WI38 (cell line): ENCODE measurements around the gene CXCL1.

Experiments
- H3K4me3 ChIP-seq: 2 replicates; pipeline ENCODE4 v1.5.1; 2011; ENCODE audit warnings: low read depth, mild to moderate bottlenecking, control low read depth, low read length
- CTCF ChIP-seq: IDR thresholded peaks from 2 replicates; pipeline ENCODE4 v1.5.1; 2012; ENCODE audit warnings: low read depth, mild to moderate bottlenecking, control low read depth, low read length

Gene CXCL1

GRCh38 chr4:73869130-73870055 lies at the start of gene CXCL1:
Gene CXCL1, plus strand, starts transcription at chr4:73869393. Its CDS starts 78 bp downstream, at chr4:73869471.
- TF ChIP-seq CTCF: no peak
- H3K4me3 ChIP-seq: peak within 1 kb of the TSS; percentile 47

- TF ChIP-seq CTCF: no peak
- no peak overlapping the region for H3K4me3 ChIP-seq
These were observed 47.9 kb upstream of the CXCL1 start for GRCh38 chr4:73821325-73821724.

- H3K4me3 ChIP-seq: no peak overlapping the region
- TF ChIP-seq CTCF: no peak
These were observed 46.8 kb upstream of the CXCL1 start for GRCh38 chr4:73822389-73822788.

DNA sequence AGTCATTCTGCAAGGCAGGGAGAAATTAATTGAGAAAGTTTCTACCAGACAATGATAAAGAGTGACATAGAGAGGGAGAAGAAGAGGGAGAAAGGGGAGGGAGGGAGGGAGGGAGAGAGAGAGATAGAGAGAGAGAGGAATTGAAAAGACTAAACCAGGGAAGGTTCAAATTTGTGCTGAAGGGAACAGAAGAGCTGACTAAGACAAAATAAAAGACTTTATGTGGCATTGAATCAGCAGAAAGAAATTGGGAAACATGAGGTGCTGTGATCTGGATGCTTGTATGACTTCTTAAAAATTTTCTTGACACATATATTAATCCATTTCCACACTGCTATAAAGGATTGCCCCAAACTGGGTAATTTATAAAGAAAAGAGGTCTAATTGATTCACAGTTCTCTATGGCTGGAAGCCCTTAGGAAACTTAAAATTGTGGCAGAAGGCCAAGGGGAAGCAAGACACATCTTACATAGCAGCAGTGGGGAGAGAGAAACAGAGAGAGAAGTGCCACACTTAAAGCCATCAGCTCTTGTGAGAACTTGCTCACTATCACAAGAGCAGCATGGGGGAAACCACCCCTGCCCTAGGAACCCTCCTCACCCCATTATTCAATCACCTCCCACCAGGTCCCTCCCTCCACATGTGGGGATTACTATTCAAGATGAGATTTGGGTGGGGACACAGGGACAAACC lies 46.2 kb upstream of the CXCL1 start:
- TF ChIP-seq CTCF: no peak

GRCh38 chr4:73823760-73824159 lies 45.4 kb upstream of the CXCL1 start:
- H3K4me3 ChIP-seq: no peak overlapping the region
- no peak for TF ChIP-seq CTCF

More for the DNA sequence above, 46.2 kb upstream of the CXCL1 start:
- no peak overlapping the region for H3K4me3 ChIP-seq

- no peak overlapping the region for H3K4me3 ChIP-seq
- no peak for TF ChIP-seq CTCF
These were observed 40.2 kb upstream of the CXCL1 start for GRCh38 chr4:73828956-73829355.

DNA sequence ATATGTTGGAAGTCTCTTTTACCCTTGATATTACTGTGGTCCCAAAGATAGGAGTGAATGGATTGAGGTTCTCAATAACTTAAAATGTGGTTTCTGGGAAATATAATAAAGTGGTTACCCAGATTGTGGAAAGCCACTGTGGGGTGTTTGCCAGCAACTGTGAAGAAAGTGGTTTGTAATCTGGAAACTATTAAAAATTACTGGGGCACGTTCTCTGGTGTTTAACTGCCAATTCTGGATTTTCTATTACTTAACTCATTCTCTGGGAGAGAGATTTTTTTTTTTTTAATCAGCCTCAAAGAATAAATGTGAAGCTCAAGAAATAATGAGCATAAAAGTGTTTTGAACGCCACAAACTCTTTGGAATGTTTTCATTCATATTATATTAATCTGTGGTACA lies 37.6 kb upstream of the CXCL1 start:
- H3K4me3 ChIP-seq: no peak overlapping the region

More for the DNA sequence above, 37.6 kb upstream of the CXCL1 start:
- no peak for TF ChIP-seq CTCF
